T-cell (primary cell): ENCODE measurements around the gene ADGRD1. TPM values are rescaled to one million over a fixed set of nuclear protein-coding genes. Genes with fewer than 3 reads are reported as not detected.

Experiments used
- ATAC-seq, 4 experiments: fragments of 200-7000 bp in 3 of 4; fragments of 150-1000 bp in 1 of 4; cut with Tn5 transposase; replicated peaks in 1 of 4; 1 replicate in 3 of 4; 2 replicates in 1 of 4; pipeline ENCODE4 v1.10.0; 2021; ENCODE audit warnings: moderate library complexity in 3 of 4, mild to moderate bottlenecking in 2 of 4, moderate number of reproducible peaks in 1 of 4
- CTCF ChIA-PET, 2 donors: fragments of 300-600 bp; sonication (Branson Sonifier 250); formaldehyde crosslinking; loops; one replicate each; lab custom pipeline; 2022; ENCODE audit warnings: antibody characterized with exemption in 2 of 2; lab: Charles Lee
- POLR2A ChIA-PET, 2 donors: fragments of 300-600 bp; sonication (Branson Sonifier 250); formaldehyde crosslinking; loops; one replicate each; lab custom pipeline; 2022; ENCODE audit warnings: antibody characterized with exemption in 2 of 2; lab: Charles Lee
- DNase-seq, 35 experiments: peaks; one replicate each; pipeline versions ENCODE4 v3.0.0 to v3.0.0-alpha.2; 2013 to 2023
- H3K27ac ChIP-seq: one replicate; pipeline ENCODE4 v1.5.1; 2013; ENCODE audit warnings: low read length
- H3K27me3 ChIP-seq, 2 experiments: replicated peaks in 1 of 2; 1 replicate in 1 of 2; 2 replicates in 1 of 2; pipeline versions ENCODE4 v1.6.1 to v1.7.0; 2013; ENCODE audit warnings: low read length in 1 of 2, mixed read lengths in 1 of 2; ENCODE audit not compliant: control insufficient read depth in 2 of 2, insufficient read depth in 2 of 2; ENCODE audit errors: extremely low read depth in 1 of 2
- H3K36me3 ChIP-seq, 2 donors: 1 replicate in 1 of 2; 2 replicates in 1 of 2; pipeline versions ENCODE4 v1.6.1 to v1.7.0; 2013; ENCODE audit warnings: low read length in 1 of 2; ENCODE audit not compliant: control insufficient read depth in 2 of 2, insufficient read depth in 1 of 2; ENCODE audit errors: extremely low read depth in 1 of 2
- H3K4me1 ChIP-seq, 2 experiments: 1 replicate in 1 of 2; 2 replicates in 1 of 2; pipeline versions ENCODE4 v1.6.1 to v1.7.0; 2013; ENCODE audit warnings: low read length in 2 of 2, mixed read lengths in 1 of 2; ENCODE audit not compliant: insufficient read depth in 2 of 2, control insufficient read depth in 1 of 2; ENCODE audit errors: extremely low read depth in 1 of 2
- H3K4me3 ChIP-seq, 2 donors: 1 replicate in 1 of 2; 2 replicates in 1 of 2; pipeline versions ENCODE4 v1.5.1 to v1.7.0; 2013; ENCODE audit warnings: mild to moderate bottlenecking in 2 of 2, low read length in 1 of 2, moderate library complexity in 1 of 2; ENCODE audit not compliant: control insufficient read depth in 1 of 2; ENCODE audit errors: extremely low read depth in 1 of 2
- H3K9me3 ChIP-seq: 2 replicates; pipeline ENCODE4 v1.7.0; 2013
- H3K27ac Mint-ChIP-seq, 2 donors: one replicate each; pipeline ENCODE4 v1.8.0; 2020 to 2021; ENCODE audit warnings: mild to moderate bottlenecking in 2 of 2, mixed read lengths in 2 of 2
- H3K27me3 Mint-ChIP-seq, 2 donors: one replicate each; pipeline ENCODE4 v1.8.0; 2021 to 2022; ENCODE audit warnings: mixed read lengths in 2 of 2
- H3K36me3 Mint-ChIP-seq: one replicate; pipeline ENCODE4 v1.8.0; 2021; ENCODE audit warnings: mixed read lengths
- H3K4me1 Mint-ChIP-seq, 3 donors: one replicate each; pipeline ENCODE4 v1.8.0; 2020 to 2022; ENCODE audit warnings: mixed read lengths in 3 of 3, mild to moderate bottlenecking in 1 of 3
- H3K4me3 Mint-ChIP-seq, 3 donors: one replicate each; pipeline ENCODE4 v1.8.0; 2020 to 2022; ENCODE audit warnings: mild to moderate bottlenecking in 3 of 3, mixed read lengths in 3 of 3, moderate library complexity in 3 of 3
- H3K9me3 Mint-ChIP-seq, 3 donors: one replicate each; pipeline ENCODE4 v1.8.0; 2020 to 2022; ENCODE audit warnings: mixed read lengths in 3 of 3
- WGBS: methylation state at CpG from one replicate; pipeline ENCODE4 v1.1.5; 2013; ENCODE audit warnings: missing lambda C conversion rate; ENCODE audit not compliant: insufficient coverage; 5-methylcytosine and 5-hydroxymethylcytosine counted together
- total RNA-seq, 35 experiments: library from RNA in 6 of 35; stranded (reverse) in 6 of 35; fragments of 120-200 nt in 1 of 35; gene quantifications; one replicate each; pipeline versions ENCODE4 v1.2.1 to v1.2.4 and lab custom pipeline; 2013 to 2026

Gene ADGRD1
- total RNA-seq, 5 donors from 2014 or later (not counting 1 experiment from before 2014, with no cell fraction given): 0.29 to 1.1 (median 0.43) TPM; not detected in 1

- Histone ChIP-seq H3K9me3 (no peaks in the 10 kb centered on the region), H3K4me1 (no peaks in the 10 kb centered on the region), H3K27me3 (peaks cover 0 to 23% of the 10 kb centered on the region in 2 experiments), H3K27ac (no peak overlapping the region), H3K4me3 (no peak overlapping the region), H3K36me3 (no peaks in the 10 kb centered on the region)
- H3K9me3 Mint-ChIP-seq: peaks cover 0 to 9% (median 7%) of the 10 kb centered on the region in 3 donors
- WGBS: 79% methylated on average over 4 of the region's 6 CpGs
- H3K4me1 Mint-ChIP-seq: no peaks in the 10 kb centered on the region
- peaks cover 31 to 33% of the 10 kb centered on the region in 2 donors for H3K27me3 Mint-ChIP-seq
- DNase-seq (no peak), ATAC-seq (no peak)
- ChIA-PET POLR2A (no interaction called here), CTCF (no interaction called here)
- H3K4me3 Mint-ChIP-seq: no peak overlapping the region
- peaks cover 3% of the 10 kb centered on the region for H3K36me3 Mint-ChIP-seq
- H3K27ac Mint-ChIP-seq: no peak overlapping the region
Observed at GRCh38 chr12:131155131-131155530, 201.4 kb downstream of the ADGRD1 start.

- Histone ChIP-seq H3K4me3 (no peak overlapping the region), H3K27me3 (peaks cover 0 to 14% of the 10 kb centered on the region in 2 experiments), H3K4me1 (no peaks in the 10 kb centered on the region), H3K9me3 (no peaks in the 10 kb centered on the region), H3K27ac (no peak overlapping the region), H3K36me3 (no peaks in the 10 kb centered on the region)
- no peaks in the 10 kb centered on the region for H3K36me3 Mint-ChIP-seq
- H3K4me1 Mint-ChIP-seq: no peaks in the 10 kb centered on the region
- WGBS: 80% methylated on average over 4 of the region's 4 CpGs
- H3K4me3 Mint-ChIP-seq: no peak overlapping the region
- no peaks in the 10 kb centered on the region for H3K9me3 Mint-ChIP-seq
- no peak for ATAC-seq
- H3K27me3 Mint-ChIP-seq: peaks cover 17 to 24% of the 10 kb centered on the region in 2 donors
- ChIA-PET CTCF (no interaction called here), POLR2A (no interaction called here)
- DNase-seq: no peak
- H3K27ac Mint-ChIP-seq: no peak overlapping the region
Observed at GRCh38 chr12:131157743-131158142, 204.0 kb downstream of the ADGRD1 start.

GRCh38 chr12:131159660-131160059 is 206.0 kb downstream of the ADGRD1 start:
- 70% methylated on average over 1 of the region's 3 CpGs for WGBS
- Histone ChIP-seq H3K27me3 (peaks cover 0 to 9% of the 10 kb centered on the region in 2 experiments), H3K4me1 (no peaks in the 10 kb centered on the region), H3K4me3 (no peak overlapping the region), H3K9me3 (no peaks in the 10 kb centered on the region), H3K27ac (no peak overlapping the region), H3K36me3 (no peaks in the 10 kb centered on the region)
- no peaks in the 10 kb centered on the region for H3K36me3 Mint-ChIP-seq
- peaks cover 6 to 15% of the 10 kb centered on the region in 2 donors for H3K27me3 Mint-ChIP-seq
- H3K27ac Mint-ChIP-seq: no peak overlapping the region
- POLR2A ChIA-PET: no interaction called here
- ATAC-seq: no peak
- CTCF ChIA-PET: no interaction called here
- H3K4me3 Mint-ChIP-seq: no peak overlapping the region
- DNase-seq: no peak
- no peaks in the 10 kb centered on the region for H3K4me1 Mint-ChIP-seq
- H3K9me3 Mint-ChIP-seq: no peaks in the 10 kb centered on the region

GRCh38 chr12:131162113-131162512 is 208.4 kb downstream of the ADGRD1 start:
- ATAC-seq (no peak), DNase-seq (no peak)
- Mint-ChIP-seq H3K4me3 (no peak overlapping the region), H3K36me3 (no peaks in the 10 kb centered on the region), H3K4me1 (no peaks in the 10 kb centered on the region), H3K27me3 (peaks cover 10 to 15% of the 10 kb centered on the region in 2 donors), H3K9me3 (no peaks in the 10 kb centered on the region), H3K27ac (no peak overlapping the region)
- Histone ChIP-seq H3K27me3 (peaks cover 0 to 18% of the 10 kb centered on the region in 2 experiments), H3K9me3 (no peaks in the 10 kb centered on the region), H3K4me3 (no peak overlapping the region), H3K27ac (no peak overlapping the region), H3K36me3 (no peaks in the 10 kb centered on the region), H3K4me1 (no peaks in the 10 kb centered on the region)
- CTCF ChIA-PET: no interaction called here
- WGBS: 75% methylated on average over 3 of the region's 3 CpGs
- POLR2A ChIA-PET: no interaction called here

GRCh38 chr12:131163189-131163738 is 209.6 kb downstream of the ADGRD1 start:
- peaks cover 0 to 22% of the 10 kb centered on the region in 2 experiments for H3K27me3 ChIP-seq
- no peak overlapping the region for H3K4me3 ChIP-seq
- H3K27ac ChIP-seq: no peak overlapping the region
- Mint-ChIP-seq H3K9me3 (no peaks in the 10 kb centered on the region), H3K4me1 (no peaks in the 10 kb centered on the region), H3K36me3 (no peaks in the 10 kb centered on the region), H3K4me3 (no peak overlapping the region), H3K27ac (no peak overlapping the region), H3K27me3 (peaks cover 16 to 17% of the 10 kb centered on the region in 2 donors)
- no peaks in the 10 kb centered on the region for H3K36me3 ChIP-seq
- H3K4me1 ChIP-seq: no peaks in the 10 kb centered on the region
- no peaks in the 10 kb centered on the region for H3K9me3 ChIP-seq
- no peak for ATAC-seq
- no peak for DNase-seq
- WGBS: 90% methylated on average over 46 of the region's 46 CpGs
- CTCF ChIA-PET: no interaction called here
- POLR2A ChIA-PET: no interaction called here

GRCh38 chr12:131164096-131164872 is 210.6 kb downstream of the ADGRD1 start:
- DNase-seq: no peak
- ChIA-PET POLR2A (no interaction called here), CTCF (no interaction called here)
- Histone ChIP-seq H3K4me3 (no peak overlapping the region), H3K9me3 (no peaks in the 10 kb centered on the region), H3K4me1 (no peaks in the 10 kb centered on the region), H3K27me3 (peaks cover 0 to 22% of the 10 kb centered on the region in 2 experiments), H3K36me3 (no peaks in the 10 kb centered on the region), H3K27ac (no peak overlapping the region)
- Mint-ChIP-seq H3K4me1 (no peaks in the 10 kb centered on the region), H3K27ac (no peak overlapping the region), H3K36me3 (no peaks in the 10 kb centered on the region), H3K4me3 (no peak overlapping the region), H3K9me3 (no peaks in the 10 kb centered on the region), H3K27me3 (peaks cover 22% of the 10 kb centered on the region in 2 donors)
- no peak for ATAC-seq
- 90% methylated on average over 11 of the region's 34 CpGs for WGBS
